Esophagus squamous epithelium (tissue), 5 donors: Measurements from ENCODE around the gene SYT14. TPM values are rescaled to one million over a fixed set of nuclear protein-coding genes. Genes with fewer than 3 reads are reported as not detected.
"Not testable (repeated sequence)": the region's sequence is repeated elsewhere in the genome, so short reads cannot be mapped to it uniquely, and the experiment has no call there.

Experiments used
- DNase-seq: peaks from one replicate; lab custom pipeline; 2025; lab: John Stamatoyannopoulos, UW
- H3K27ac ChIP-seq, 4 donors: fragments of 200-600 bp; sonication (generic); one replicate each; pipeline ENCODE4 v1.5.1; 2016 to 2019; ENCODE audit warnings: mild to moderate bottlenecking in 1 of 4
- H3K27me3 ChIP-seq, 4 donors: fragments of 200-600 bp; sonication (generic); 1 replicate in 3 of 4; 2 replicates in 1 of 4; pipeline versions ENCODE4 v1.5.1 to v1.6.0; 2017 to 2021; ENCODE audit warnings: antibody characterized with exemption in 1 of 4
- H3K36me3 ChIP-seq, 3 donors: fragments of 200-600 bp; sonication (generic); one replicate each; pipeline ENCODE4 v1.5.1; 2016 to 2019
- H3K4me1 ChIP-seq, 3 donors: fragments of 200-600 bp; sonication (generic); one replicate each; pipeline ENCODE4 v1.5.1; 2017 to 2019
- H3K4me3 ChIP-seq, 4 donors: fragments of 200-600 bp; sonication (generic); 1 replicate in 3 of 4; 2 replicates in 1 of 4; pipeline ENCODE4 v1.5.1; 2016 to 2019; ENCODE audit warnings: mild to moderate bottlenecking in 2 of 4, moderate library complexity in 1 of 4
- H3K9me3 ChIP-seq, 3 donors: fragments of 200-600 bp; sonication (generic); one replicate each; pipeline ENCODE4 v1.5.1; 2016 to 2019
- CTCF ChIP-seq, 6 experiments: fragments of 450-650 bp in 4 of 6; fragments of 200-600 bp in 2 of 6; sonication (generic) in 2 of 6; IDR thresholded peaks; one replicate each; pipeline ENCODE4 v1.5.1; 2016 to 2019; ENCODE audit warnings: antibody characterized with exemption in 6 of 6, mild to moderate bottlenecking in 4 of 6, moderate library complexity in 4 of 6
- POLR2A ChIP-seq, 4 donors: fragments of 450-650 bp; IDR thresholded peaks; one replicate each; pipeline ENCODE4 v1.6.1; 2017; ENCODE audit warnings: antibody characterized with exemption in 4 of 4, mild to moderate bottlenecking in 4 of 4, moderate library complexity in 3 of 4
- WGBS, 2 donors: methylation state at CpG; one replicate each; pipeline ENCODE4 v1.1.5; 2018; 5-methylcytosine and 5-hydroxymethylcytosine counted together
- intact Hi-C: fragments of 100-400 bp; cut with DNase I; formaldehyde crosslinking; loops from one replicate; pipeline ENCODE4 v1.15.0; 2022
- total RNA-seq, 4 donors: library from RNA; depleted of rRNA; stranded (reverse); fragments of >200 nt; gene quantifications; one replicate each; pipeline ENCODE4 v1.1.0, GENCODE V29; 2016
- donor health status: DM: yes; HTN: yes; CAD: no.

SYT14 gene
- total RNA-seq, 4 donors from 2014 or later, result not detected

- H3K4me1 ChIP-seq, result no peaks in the 10 kb centered on the region
- 35 to 55% methylated on average over 4 of the region's 4 CpGs for WGBS, 2 donors
- H3K9me3 ChIP-seq, result no peaks in the 10 kb centered on the region
- intact Hi-C loops, result no loop called here
- no peaks in the 10 kb centered on the region for H3K27me3 ChIP-seq
- TF ChIP-seq CTCF (IDR thresholded peaks at IDR 0.05), result no peak
- no peak for TF ChIP-seq POLR2A (IDR thresholded peaks at IDR 0.05)
- no peak for DNase-seq
- H3K4me3 ChIP-seq, result no peak overlapping the region
- no peaks in the 10 kb centered on the region for H3K36me3 ChIP-seq
- no peak overlapping the region for H3K27ac ChIP-seq
Observed at GRCh38 chr1:209895709-209896108, 42.3 kb upstream of the SYT14 start.

GRCh38 chr1:209896346-209896745 is 41.7 kb upstream of the SYT14 start:
- intact Hi-C loops, result no loop called here
- DNase-seq, result no peak
- no peaks in the 10 kb centered on the region for H3K27me3 ChIP-seq
- H3K4me3 ChIP-seq, result no peak overlapping the region
- no peaks in the 10 kb centered on the region for H3K36me3 ChIP-seq
- H3K27ac ChIP-seq, result no peak overlapping the region
- no peaks in the 10 kb centered on the region for H3K9me3 ChIP-seq
- no peaks in the 10 kb centered on the region for H3K4me1 ChIP-seq
- WGBS, 2 donors, result 72 to 80% methylated on average over 4 of the region's 4 CpGs
- TF ChIP-seq CTCF (IDR thresholded peaks at IDR 0.05), result no peak
- TF ChIP-seq POLR2A (IDR thresholded peaks at IDR 0.05), result no peak

- intact Hi-C loops, H3K4me3 ChIP-seq, H3K27ac ChIP-seq, H3K9me3 ChIP-seq, DNase-seq, H3K27me3 ChIP-seq, H3K4me1 ChIP-seq, H3K36me3 ChIP-seq: not testable (repeated sequence)
- WGBS, 2 donors, result 59 to 75% methylated on average over 5 to 6 of the region's 6 CpGs
Observed at GRCh38 chr1:209898271-209898670, 39.7 kb upstream of the SYT14 start.

- H3K27ac ChIP-seq, intact Hi-C loops, H3K27me3 ChIP-seq, DNase-seq, H3K36me3 ChIP-seq, H3K4me1 ChIP-seq, H3K4me3 ChIP-seq, H3K9me3 ChIP-seq: not testable (repeated sequence)
- WGBS, 2 donors, result no CpG with 5 or more reads among the region's 21 CpGs
Observed at GRCh38 chr1:209898851-209899250, 39.2 kb upstream of the SYT14 start.

- no peaks in the 10 kb centered on the region for H3K9me3 ChIP-seq
- intact Hi-C loops, result no loop called here
- H3K27ac ChIP-seq, result no peak overlapping the region
- no peaks in the 10 kb centered on the region for H3K27me3 ChIP-seq
- no peak overlapping the region for H3K4me3 ChIP-seq
- TF ChIP-seq POLR2A (IDR thresholded peaks at IDR 0.05) (no peak), CTCF (IDR thresholded peaks at IDR 0.05) (no peak)
- H3K4me1 ChIP-seq, result no peaks in the 10 kb centered on the region
- 47 to 71% methylated on average over 3 of the region's 3 CpGs for WGBS, 2 donors
- DNase-seq, result no peak
- no peaks in the 10 kb centered on the region for H3K36me3 ChIP-seq
Observed at GRCh38 chr1:209899948-209900347, 38.1 kb upstream of the SYT14 start.

- H3K27me3 ChIP-seq, result no peaks in the 10 kb centered on the region
- intact Hi-C loops, result no loop called here
- no peaks in the 10 kb centered on the region for H3K9me3 ChIP-seq
- no peaks in the 10 kb centered on the region for H3K4me1 ChIP-seq
- H3K4me3 ChIP-seq, result no peak overlapping the region
- DNase-seq, result no peak
- no peaks in the 10 kb centered on the region for H3K36me3 ChIP-seq
- no peak for TF ChIP-seq CTCF (IDR thresholded peaks at IDR 0.05)
- 93 to 100% methylated on average over 1 of the region's 1 CpG for WGBS, 2 donors
- no peak overlapping the region for H3K27ac ChIP-seq
Observed at GRCh38 chr1:209900734-209901133, 37.3 kb upstream of the SYT14 start.
